ENCODE results near the gene LONP2.

GRCh38 chr16:48394355-48394703, 150.2 kb downstream of the LONP2 start:
- TF ChIP-seq, protein P1, sequence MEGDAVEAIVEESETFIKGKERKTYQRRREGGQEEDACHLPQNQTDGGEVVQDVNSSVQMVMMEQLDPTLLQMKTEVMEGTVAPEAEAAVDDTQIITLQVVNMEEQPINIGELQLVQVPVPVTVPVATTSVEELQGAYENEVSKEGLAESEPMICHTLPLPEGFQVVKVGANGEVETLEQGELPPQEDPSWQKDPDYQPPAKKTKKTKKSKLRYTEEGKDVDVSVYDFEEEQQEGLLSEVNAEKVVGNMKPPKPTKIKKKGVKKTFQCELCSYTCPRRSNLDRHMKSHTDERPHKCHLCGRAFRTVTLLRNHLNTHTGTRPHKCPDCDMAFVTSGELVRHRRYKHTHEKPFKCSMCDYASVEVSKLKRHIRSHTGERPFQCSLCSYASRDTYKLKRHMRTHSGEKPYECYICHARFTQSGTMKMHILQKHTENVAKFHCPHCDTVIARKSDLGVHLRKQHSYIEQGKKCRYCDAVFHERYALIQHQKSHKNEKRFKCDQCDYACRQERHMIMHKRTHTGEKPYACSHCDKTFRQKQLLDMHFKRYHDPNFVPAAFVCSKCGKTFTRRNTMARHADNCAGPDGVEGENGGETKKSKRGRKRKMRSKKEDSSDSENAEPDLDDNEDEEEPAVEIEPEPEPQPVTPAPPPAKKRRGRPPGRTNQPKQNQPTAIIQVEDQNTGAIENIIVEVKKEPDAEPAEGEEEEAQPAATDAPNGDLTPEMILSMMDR (IDR thresholded peaks at IDR 0.05; ENCODE audit: insufficient read depth, low read length, poor library complexity, severe bottlenecking): no peak
- no peak for TF ChIP-seq EZH2phosphoT487 (conservative IDR thresholded peaks at IDR 0.05; ENCODE audit: low read length)

Measured in SU-DHL-6 (cell line).